ENCODE measurements around the gene FREY1. TPM values are rescaled to one million over a fixed set of nuclear protein-coding genes. Genes with fewer than 3 reads are reported as not detected.
A peak's percentile ranks its signal among the peaks of the same experiment; 100 is the strongest.

FREY1 gene
- total RNA-seq, 1 donor from 2014 or later, result 1.4 TPM

- H3K9me3 Mint-ChIP-seq, result no peaks in the 10 kb centered on the region
- H3K4me3 Mint-ChIP-seq (ENCODE audit: low read depth), result no peak overlapping the region
- H3K4me1 Mint-ChIP-seq (ENCODE audit: low read depth), result no peaks in the 10 kb centered on the region
- DNase-seq (ENCODE audit: low spot score), result no peak
- no peak overlapping the region for H3K27ac Mint-ChIP-seq
- no peaks in the 10 kb centered on the region for H3K36me3 Mint-ChIP-seq (ENCODE audit: low read depth)
- peaks cover 12% of the 10 kb centered on the region for H3K27me3 Mint-ChIP-seq (ENCODE audit: low read depth)
- intact Hi-C loops (cut with micrococcal nuclease), result no loop called here
These were observed 16.1 kb downstream of the FREY1 start for GRCh38 chr11:45890886-45891550.

- Mint-ChIP-seq H3K4me3 (ENCODE audit: low read depth) (no peak overlapping the region), H3K9me3 (no peaks in the 10 kb centered on the region), H3K36me3 (ENCODE audit: low read depth) (no peaks in the 10 kb centered on the region), H3K4me1 (ENCODE audit: low read depth) (no peaks in the 10 kb centered on the region), H3K27ac (no peak overlapping the region), H3K27me3 (ENCODE audit: low read depth) (peaks cover 10% of the 10 kb centered on the region)
- intact Hi-C loops (cut with micrococcal nuclease), result no loop called here
- no peak for DNase-seq (ENCODE audit: low spot score)
These were observed 17.1 kb downstream of the FREY1 start for GRCh38 chr11:45889966-45890365.

- intact Hi-C loops (cut with micrococcal nuclease), result no loop called here
These were observed 17.5 kb downstream of the FREY1 start for GRCh38 chr11:45889555-45889954.

GRCh38 chr11:45887587-45887986 lies 19.5 kb downstream of the FREY1 start:
- H3K36me3 Mint-ChIP-seq (ENCODE audit: low read depth), result no peaks in the 10 kb centered on the region
- H3K27me3 Mint-ChIP-seq (ENCODE audit: low read depth), result peaks cover 8% of the 10 kb centered on the region
- no peak overlapping the region for H3K27ac Mint-ChIP-seq
- peaks cover 3% of the 10 kb centered on the region for H3K4me1 Mint-ChIP-seq (ENCODE audit: low read depth)
- H3K9me3 Mint-ChIP-seq, result no peaks in the 10 kb centered on the region
- intact Hi-C loops (cut with micrococcal nuclease), result no loop called here
- no peak overlapping the region for H3K4me3 Mint-ChIP-seq (ENCODE audit: low read depth)
- no peak for DNase-seq (ENCODE audit: low spot score)

More at GRCh38 chr11:45889555-45889954, 17.5 kb downstream of the FREY1 start:
- Mint-ChIP-seq H3K27ac (no peak overlapping the region), H3K4me1 (ENCODE audit: low read depth) (peaks cover under 1% of the 10 kb centered on the region), H3K27me3 (ENCODE audit: low read depth) (peaks cover 10% of the 10 kb centered on the region), H3K36me3 (ENCODE audit: low read depth) (no peaks in the 10 kb centered on the region), H3K4me3 (ENCODE audit: low read depth) (no peak overlapping the region), H3K9me3 (no peaks in the 10 kb centered on the region)
- DNase-seq (ENCODE audit: low spot score), result no peak

GRCh38 chr11:45886816-45887520 lies 20.1 kb downstream of the FREY1 start:
- peak overlapping the region; percentile 5 for H3K4me3 Mint-ChIP-seq (ENCODE audit: low read depth)
- H3K9me3 Mint-ChIP-seq, result no peaks in the 10 kb centered on the region
- H3K36me3 Mint-ChIP-seq (ENCODE audit: low read depth), result no peaks in the 10 kb centered on the region
- H3K4me1 Mint-ChIP-seq (ENCODE audit: low read depth), result peaks cover 3% of the 10 kb centered on the region
- intact Hi-C loops (cut with micrococcal nuclease), result no loop called here
- H3K27ac Mint-ChIP-seq, result no peak overlapping the region
- peaks cover 8% of the 10 kb centered on the region for H3K27me3 Mint-ChIP-seq (ENCODE audit: low read depth)
- no peak for DNase-seq (ENCODE audit: low spot score)

GRCh38 chr11:45885921-45886721 lies 20.9 kb downstream of the FREY1 start:
- peak overlapping the region; percentile 5 for H3K4me3 Mint-ChIP-seq (ENCODE audit: low read depth)

GRCh38 chr11:45885274-45885920 lies 21.7 kb downstream of the FREY1 start, which contains the start of gene MAPK8IP1:
Gene MAPK8IP1 (plus strand): TSS chr11:45885651. CDS start chr11:45885821, 170 bp downstream.
- H3K4me3 Mint-ChIP-seq (ENCODE audit: low read depth), result peak within 1 kb of the TSS; percentile 51
- peak; percentile 46 for DNase-seq (ENCODE audit: low spot score)
- H3K4me1 Mint-ChIP-seq (ENCODE audit: low read depth), result peaks cover 3% of the 10 kb centered on the region
- no peak within 1 kb of the TSS for H3K27ac Mint-ChIP-seq
- H3K9me3 Mint-ChIP-seq, result no peaks in the 10 kb centered on the region
- H3K27me3 Mint-ChIP-seq (ENCODE audit: low read depth), result peaks cover 8% of the 10 kb centered on the region
- peaks cover 5% of the 10 kb centered on the region for H3K36me3 Mint-ChIP-seq (ENCODE audit: low read depth)
- intact Hi-C loops (cut with micrococcal nuclease), result loop anchor here (1.0 kb wide), 1 partner anchor 33 kb away; no protein-coding TSS in a partner anchor

More at GRCh38 chr11:45885921-45886721, 20.9 kb downstream of the FREY1 start:
- no peak overlapping the region for H3K27ac Mint-ChIP-seq
- no peaks in the 10 kb centered on the region for H3K36me3 Mint-ChIP-seq (ENCODE audit: low read depth)
- H3K9me3 Mint-ChIP-seq, result no peaks in the 10 kb centered on the region
- intact Hi-C loops (cut with micrococcal nuclease), result loop anchor here (1.0 kb wide), 1 partner anchor 32 kb away; no protein-coding TSS in a partner anchor
- H3K27me3 Mint-ChIP-seq (ENCODE audit: low read depth), result peaks cover 8% of the 10 kb centered on the region
- DNase-seq (ENCODE audit: low spot score), result no peak
- H3K4me1 Mint-ChIP-seq (ENCODE audit: low read depth), result peaks cover 3% of the 10 kb centered on the region

GRCh38 chr11:45884596-45885185 lies 22.4 kb downstream of the FREY1 start:
- intact Hi-C loops (cut with micrococcal nuclease), result loop anchor here (1.0 kb wide), 1 partner anchor 34 kb away; no protein-coding TSS in a partner anchor
- peaks cover 8% of the 10 kb centered on the region for H3K27me3 Mint-ChIP-seq (ENCODE audit: low read depth)
- H3K36me3 Mint-ChIP-seq (ENCODE audit: low read depth), result peaks cover 9% of the 10 kb centered on the region
- no peaks in the 10 kb centered on the region for H3K9me3 Mint-ChIP-seq
- DNase-seq (ENCODE audit: low spot score), result no peak
- H3K4me1 Mint-ChIP-seq (ENCODE audit: low read depth), result peaks cover 3% of the 10 kb centered on the region
- H3K27ac Mint-ChIP-seq, result no peak overlapping the region
- peak overlapping the region; percentile 51 for H3K4me3 Mint-ChIP-seq (ENCODE audit: low read depth)

- Mint-ChIP-seq H3K27ac (no peak overlapping the region), H3K9me3 (no peaks in the 10 kb centered on the region)
- intact Hi-C loops (cut with micrococcal nuclease), result no loop called here
These were observed 25.2 kb downstream of the FREY1 start for GRCh38 chr11:45881708-45882368.

GRCh38 chr11:45880772-45881570 lies 26.1 kb downstream of the FREY1 start:
- no peak for DNase-seq (ENCODE audit: low spot score)
- no peaks in the 10 kb centered on the region for H3K9me3 Mint-ChIP-seq
- H3K4me3 Mint-ChIP-seq (ENCODE audit: low read depth), result no peak overlapping the region
- H3K27ac Mint-ChIP-seq, result no peak overlapping the region
- H3K27me3 Mint-ChIP-seq (ENCODE audit: low read depth), result peaks cover 2% of the 10 kb centered on the region
- H3K36me3 Mint-ChIP-seq (ENCODE audit: low read depth), result peaks cover 22% of the 10 kb centered on the region
- H3K4me1 Mint-ChIP-seq (ENCODE audit: low read depth), result peaks cover 3% of the 10 kb centered on the region
- intact Hi-C loops (cut with micrococcal nuclease), result no loop called here

More at GRCh38 chr11:45881708-45882368, 25.2 kb downstream of the FREY1 start:
- Mint-ChIP-seq H3K27me3 (ENCODE audit: low read depth) (peaks cover 4% of the 10 kb centered on the region), H3K4me3 (ENCODE audit: low read depth) (no peak overlapping the region), H3K4me1 (ENCODE audit: low read depth) (peaks cover 3% of the 10 kb centered on the region), H3K36me3 (ENCODE audit: low read depth) (peaks cover 14% of the 10 kb centered on the region)
- no peak for DNase-seq (ENCODE audit: low spot score)
